Tibial artery (tissue), 4 donors: ENCODE results near the gene RRAS2.

ENCODE experiments used
- DNase-seq, 2 donors: peaks; one replicate each; pipeline ENCODE4 v3.0.0-alpha.2; 2019
- H3K27ac ChIP-seq, 2 donors: fragments of 200-600 bp; sonication (generic) in 1 of 2; 1 replicate in 1 of 2; 2 replicates in 1 of 2; pipeline ENCODE4 v1.5.1; 2018 to 2019; ENCODE audit warnings: mild to moderate bottlenecking in 1 of 2
- H3K27me3 ChIP-seq, 2 donors: fragments of 200-600 bp; sonication (generic) in 1 of 2; one replicate each; pipeline versions ENCODE4 v1.5.1 to v1.6.0; 2016 to 2019
- H3K36me3 ChIP-seq, 3 donors: fragments of 200-600 bp; sonication (generic) in 2 of 3; one replicate each; pipeline ENCODE4 v1.5.1; 2016 to 2019; ENCODE audit warnings: mild to moderate bottlenecking in 2 of 3
- H3K4me1 ChIP-seq, 4 donors: fragments of 200-600 bp; sonication (generic) in 2 of 4; 1 replicate in 3 of 4; 2 replicates in 1 of 4; pipeline ENCODE4 v1.5.1; 2016 to 2019
- H3K4me3 ChIP-seq, 2 donors: fragments of 200-600 bp; sonication (generic) in 1 of 2; 1 replicate in 1 of 2; 2 replicates in 1 of 2; pipeline ENCODE4 v1.5.1; 2018 to 2019; ENCODE audit warnings: mild to moderate bottlenecking in 2 of 2
- H3K9me3 ChIP-seq, 3 donors: fragments of 200-600 bp; sonication (generic) in 1 of 3; one replicate each; pipeline ENCODE4 v1.5.1; 2016 to 2019
- CTCF ChIP-seq, 2 experiments: fragments of 200-600 bp in 1 of 2; fragments of 450-650 bp in 1 of 2; IDR thresholded peaks; one replicate each; pipeline ENCODE4 v1.5.1; 2017 to 2019; ENCODE audit warnings: antibody characterized with exemption in 2 of 2, mild to moderate bottlenecking in 1 of 2, moderate library complexity in 1 of 2
- intact Hi-C: fragments of 100-400 bp; cut with DNase I; formaldehyde crosslinking; loops from one replicate; pipeline ENCODE4 v1.15.0; 2023; ENCODE audit warnings: low total_unique reads

RRAS2 gene

GRCh38 chr11:14244926-14245325, 114.1 kb downstream of the RRAS2 start:
- Histone ChIP-seq H3K27me3 (peaks cover 0 to 8% of the 10 kb centered on the region in 2 donors), H3K9me3 (no peaks in the 10 kb centered on the region), H3K4me3 (no peak overlapping the region), H3K4me1 (no peaks in the 10 kb centered on the region), H3K36me3 (no peaks in the 10 kb centered on the region), H3K27ac (no peak overlapping the region)
- no peak for DNase-seq
- no peak for TF ChIP-seq CTCF (IDR thresholded peaks at IDR 0.05)
- intact Hi-C loops = no loop called here

- no peaks in the 10 kb centered on the region for H3K36me3 ChIP-seq
Measured at GRCh38 chr11:14242733-14243132, 116.2 kb downstream of the RRAS2 start.

DNA sequence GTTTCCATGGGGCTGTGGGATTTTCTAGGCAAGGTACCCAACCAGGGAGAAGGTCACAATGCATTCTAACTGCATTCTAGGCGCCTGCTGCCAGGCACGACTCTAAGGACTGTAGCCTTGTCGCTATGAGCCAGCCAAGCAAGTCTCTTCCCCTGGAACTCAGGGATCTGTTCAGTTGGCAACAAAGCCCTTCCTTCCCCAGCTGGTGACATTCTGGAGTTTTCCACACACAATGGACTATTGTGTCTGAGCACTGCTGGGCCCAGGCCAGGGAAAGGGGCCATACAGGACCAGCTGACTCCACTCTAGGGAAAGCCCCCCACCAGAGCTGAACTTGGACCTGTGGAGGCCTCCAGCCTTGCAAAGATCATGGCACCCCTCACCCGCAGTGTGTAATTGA, 116.8 kb downstream of the RRAS2 start:
- no peak for DNase-seq
- no peaks in the 10 kb centered on the region for H3K9me3 ChIP-seq
- no peaks in the 10 kb centered on the region for H3K36me3 ChIP-seq
- no peaks in the 10 kb centered on the region for H3K4me1 ChIP-seq
- peaks cover 0 to 4% of the 10 kb centered on the region in 2 donors for H3K27me3 ChIP-seq
- H3K4me3 ChIP-seq = no peak overlapping the region
- no peak for TF ChIP-seq CTCF (IDR thresholded peaks at IDR 0.05)
- no peak overlapping the region for H3K27ac ChIP-seq
- intact Hi-C loops = no loop called here

More at GRCh38 chr11:14242733-14243132, 116.2 kb downstream of the RRAS2 start:
- DNase-seq = no peak
- Histone ChIP-seq H3K4me1 (no peaks in the 10 kb centered on the region), H3K27ac (no peak overlapping the region), H3K27me3 (peaks cover 0 to 4% of the 10 kb centered on the region in 2 donors), H3K9me3 (no peaks in the 10 kb centered on the region), H3K4me3 (no peak overlapping the region)
- no peak for TF ChIP-seq CTCF (IDR thresholded peaks at IDR 0.05)
- intact Hi-C loops = no loop called here

DNA sequence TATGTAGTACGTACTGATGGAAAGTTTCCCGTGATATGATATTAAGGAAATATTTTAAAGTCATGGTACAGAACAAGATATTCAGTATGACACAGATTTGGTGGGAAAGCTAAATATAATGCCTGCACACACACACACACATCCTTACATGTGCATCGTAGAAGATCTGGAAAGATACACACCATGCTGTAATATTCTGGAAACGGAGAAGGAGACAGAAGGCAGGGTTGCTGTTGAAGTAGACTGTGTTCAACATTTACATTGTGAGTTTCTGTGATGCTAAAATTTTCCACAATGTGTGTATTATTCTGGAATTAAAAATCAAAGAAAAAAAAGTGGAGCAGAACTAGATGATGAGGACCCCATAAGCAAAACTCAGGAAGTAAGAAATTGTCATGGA, 118.0 kb downstream of the RRAS2 start:
- intact Hi-C loops = no loop called here
- Histone ChIP-seq H3K4me3 (no peak overlapping the region), H3K36me3 (no peaks in the 10 kb centered on the region), H3K4me1 (no peaks in the 10 kb centered on the region), H3K27ac (no peak overlapping the region), H3K27me3 (peaks cover 0 to 4% of the 10 kb centered on the region in 2 donors), H3K9me3 (no peaks in the 10 kb centered on the region)
- no peak for TF ChIP-seq CTCF (IDR thresholded peaks at IDR 0.05)
- DNase-seq = no peak

GRCh38 chr11:14240221-14240620, 118.8 kb downstream of the RRAS2 start:
- intact Hi-C loops = no loop called here
- Histone ChIP-seq H3K27me3 (no peaks in the 10 kb centered on the region), H3K27ac (no peak overlapping the region), H3K36me3 (no peaks in the 10 kb centered on the region), H3K4me3 (no peak overlapping the region), H3K9me3 (no peaks in the 10 kb centered on the region), H3K4me1 (no peaks in the 10 kb centered on the region)
- no peak for TF ChIP-seq CTCF (IDR thresholded peaks at IDR 0.05)
- DNase-seq = no peak

GRCh38 chr11:14237444-14237961, 121.5 kb downstream of the RRAS2 start:
- H3K4me1 ChIP-seq = no peaks in the 10 kb centered on the region
- no peaks in the 10 kb centered on the region for H3K9me3 ChIP-seq
- intact Hi-C loops = no loop called here
- H3K27ac ChIP-seq = no peak overlapping the region
- H3K27me3 ChIP-seq = peaks cover 0 to 7% of the 10 kb centered on the region in 2 donors
- H3K36me3 ChIP-seq = no peaks in the 10 kb centered on the region
- TF ChIP-seq CTCF (IDR thresholded peaks at IDR 0.05) = no peak
- no peak for DNase-seq
- no peak overlapping the region for H3K4me3 ChIP-seq
